CMK (cell line): ENCODE data around the gene CREB5.

ENCODE experiments used
- DNase-seq: peaks from one replicate; pipeline ENCODE4 v3.0.0-alpha.2; 2010; ENCODE audit warnings: low read depth

CREB5 gene

GRCh38 chr7:28479507-28479947 is 67.2 kb downstream of the CREB5 start:
- DNase-seq, result no peak

GRCh38 chr7:28480595-28480994 is 68.3 kb downstream of the CREB5 start:
- DNase-seq, result no peak

GRCh38 chr7:28481091-28481926 is 69.0 kb downstream of the CREB5 start:
- no peak for DNase-seq

- no peak for DNase-seq
Measured at GRCh38 chr7:28483112-28483511, 70.8 kb downstream of the CREB5 start.

GRCh38 chr7:28483908-28484605 is 71.7 kb downstream of the CREB5 start:
- DNase-seq, result no peak

GRCh38 chr7:28484606-28484935 is 72.3 kb downstream of the CREB5 start:
- no peak for DNase-seq

GRCh38 chr7:28487487-28487886 is 75.2 kb downstream of the CREB5 start:
- DNase-seq, result no peak

- DNase-seq, result no peak
Measured at GRCh38 chr7:28488061-28488791, 75.9 kb downstream of the CREB5 start.

GRCh38 chr7:28490831-28491230 is 78.5 kb downstream of the CREB5 start:
- no peak for DNase-seq

GRCh38 chr7:28493477-28493876 is 81.2 kb downstream of the CREB5 start:
- no peak for DNase-seq

GRCh38 chr7:28497009-28497408 is 84.7 kb downstream of the CREB5 start:
- DNase-seq, result no peak

GRCh38 chr7:28498636-28499035 is 86.3 kb downstream of the CREB5 start:
- no peak for DNase-seq

GRCh38 chr7:28500138-28500537 is 87.8 kb downstream of the CREB5 start:
- no peak for DNase-seq

GRCh38 chr7:28502408-28502807 is 90.1 kb downstream of the CREB5 start:
- DNase-seq, result no peak

GRCh38 chr7:28503396-28503795 is 91.1 kb downstream of the CREB5 start:
- DNase-seq, result no peak

- DNase-seq, result no peak
Measured at GRCh38 chr7:28505014-28505413, 92.7 kb downstream of the CREB5 start.

- no peak for DNase-seq
Measured at GRCh38 chr7:28505867-28506266, 93.5 kb downstream of the CREB5 start.

- no peak for DNase-seq
Measured at GRCh38 chr7:28507525-28508282, 95.4 kb downstream of the CREB5 start.

- DNase-seq, result no peak
Measured at GRCh38 chr7:28509251-28510025, 97.1 kb downstream of the CREB5 start.

GRCh38 chr7:28510026-28510369 is 97.7 kb downstream of the CREB5 start:
- DNase-seq, result no peak

- DNase-seq, result no peak
Measured at GRCh38 chr7:28512668-28513440, 100.5 kb downstream of the CREB5 start.
